ENCODE results near the gene MICU1.
"Not testable (repeated sequence)": the region's sequence is repeated elsewhere in the genome, so short reads cannot be mapped to it uniquely, and the experiment has no call there.

Gene MICU1

GRCh38 chr10:72331575-72332422 lies 294.1 kb downstream of the MICU1 start:
- DNase-seq (ENCODE audit: low read depth in 1 of 2, low spot score in 1 of 2): peak; percentile 68 to 76

- no peak for DNase-seq (ENCODE audit: low read depth in 1 of 2, low spot score in 1 of 2)
Observed at GRCh38 chr10:72330069-72330426, 295.8 kb downstream of the MICU1 start.

DNA sequence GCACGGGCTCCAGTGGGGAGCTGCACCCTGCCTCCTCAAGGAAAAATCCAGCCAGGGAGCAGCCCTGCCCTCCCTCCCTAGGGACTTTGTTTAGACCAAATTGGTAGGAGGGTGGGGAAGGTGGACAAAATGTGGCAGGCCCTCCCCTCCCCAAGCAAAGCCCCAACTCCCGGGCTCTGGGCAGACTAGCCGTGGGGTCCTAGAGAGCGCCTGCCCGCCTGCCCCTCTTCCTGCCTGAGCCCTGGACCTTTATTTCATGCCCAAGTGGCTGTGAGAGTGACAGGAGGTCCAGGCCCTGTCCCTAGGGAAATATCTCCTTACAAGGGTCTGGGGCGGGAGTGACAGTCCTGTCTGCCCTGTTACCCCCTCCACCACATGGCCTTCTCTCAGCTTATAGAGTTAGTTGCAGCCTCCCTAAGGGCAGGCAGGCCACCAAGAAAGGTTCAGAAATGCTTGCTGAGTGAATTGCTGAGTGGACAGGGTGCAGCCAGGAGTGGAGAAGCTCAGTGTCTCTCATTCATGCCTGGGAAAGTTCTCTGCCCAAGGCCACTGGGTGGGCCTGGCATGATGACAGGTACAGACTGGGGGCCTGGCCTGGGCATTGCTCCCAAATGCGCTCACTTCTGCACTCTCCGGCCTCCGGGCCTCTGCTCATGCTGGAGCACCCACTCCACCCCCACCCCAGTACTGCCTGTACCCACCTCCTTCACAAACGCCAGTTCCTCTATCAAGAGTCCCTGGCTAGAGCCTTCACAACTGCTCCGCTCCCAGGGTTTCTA lies 296.4 kb downstream of the MICU1 start:
- no peak for DNase-seq (ENCODE audit: low read depth in 1 of 2, low spot score in 1 of 2)

GRCh38 chr10:72328829-72329204 lies 297.1 kb downstream of the MICU1 start:
- no peak for DNase-seq (ENCODE audit: low read depth in 1 of 2, low spot score in 1 of 2)

- DNase-seq (ENCODE audit: low read depth in 1 of 2, low spot score in 1 of 2): no peak
Observed at GRCh38 chr10:72328045-72328828, 297.6 kb downstream of the MICU1 start.

DNA sequence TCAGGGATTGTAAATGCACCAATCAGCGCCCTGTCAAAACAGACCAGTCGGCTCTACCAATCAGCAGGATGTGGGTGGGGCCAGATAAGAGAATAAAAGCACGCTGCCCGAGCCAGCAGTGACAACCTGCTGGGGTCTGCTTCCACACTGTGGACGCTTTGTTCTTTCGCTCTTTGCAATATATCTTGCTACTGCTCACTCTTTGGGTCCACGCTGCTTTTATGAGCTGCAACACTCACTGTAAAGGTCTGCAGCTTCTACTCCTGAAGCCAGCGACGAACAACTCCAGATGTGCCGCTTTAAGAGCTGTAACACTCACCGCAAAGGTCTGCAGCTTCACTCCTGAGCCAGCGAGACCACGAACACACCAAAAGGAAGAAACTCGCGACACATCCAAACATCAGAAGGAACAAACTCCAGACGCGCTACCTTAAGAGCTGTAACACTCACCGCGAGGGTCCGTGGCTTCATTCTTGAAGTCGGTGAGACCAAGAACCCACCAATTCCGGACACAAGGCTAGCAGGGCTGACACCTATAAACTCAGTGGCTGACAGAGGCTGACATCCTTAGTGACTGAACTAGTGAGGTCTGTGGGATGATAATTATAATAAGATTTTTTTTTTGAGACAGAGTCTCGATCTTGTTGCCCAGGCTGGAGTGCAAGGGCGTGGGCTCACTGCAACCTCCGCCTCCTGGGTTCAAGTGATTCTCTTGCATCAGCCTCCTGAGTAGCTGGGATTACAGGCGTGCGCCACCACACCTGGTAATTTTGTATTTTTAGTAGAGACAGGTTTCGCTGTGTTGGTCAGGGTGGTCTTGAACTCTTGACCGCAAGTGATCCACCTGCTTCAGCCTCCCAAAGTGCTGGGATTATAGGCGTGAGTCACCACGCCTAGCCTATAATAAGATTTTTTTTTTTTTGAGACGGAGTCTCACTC lies 298.9 kb downstream of the MICU1 start:
- DNase-seq (ENCODE audit: low read depth in 1 of 2, low spot score in 1 of 2): peak in 1 of 2 donors; percentile 69

- not testable (repeated sequence) for DNase-seq (ENCODE audit: low read depth in 1 of 2, low spot score in 1 of 2)
Observed at GRCh38 chr10:72325243-72326175, 300.4 kb downstream of the MICU1 start.

DNA sequence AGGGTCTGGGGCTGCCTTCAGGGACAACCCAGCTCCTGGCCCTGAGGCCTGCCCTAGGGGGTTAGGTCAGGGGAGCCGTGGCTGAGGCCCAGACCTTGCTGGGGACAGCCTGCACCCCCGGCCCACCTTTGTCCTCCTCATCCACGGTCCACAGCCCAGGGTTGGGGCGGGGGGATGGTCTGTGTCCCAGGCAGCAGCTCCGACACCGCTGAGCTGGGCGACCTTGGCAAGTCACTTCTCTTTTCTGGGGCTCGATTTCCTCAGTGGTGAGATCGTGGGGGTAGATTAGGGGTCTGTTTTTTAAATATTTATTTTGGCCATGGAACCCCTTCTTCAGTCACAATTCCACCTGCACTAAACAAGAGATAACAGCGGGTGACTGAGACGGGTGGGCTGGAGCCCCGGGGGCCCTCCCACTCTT lies 302.1 kb downstream of the MICU1 start:
- no peak for DNase-seq (ENCODE audit: low read depth in 1 of 2, low spot score in 1 of 2)

DNA sequence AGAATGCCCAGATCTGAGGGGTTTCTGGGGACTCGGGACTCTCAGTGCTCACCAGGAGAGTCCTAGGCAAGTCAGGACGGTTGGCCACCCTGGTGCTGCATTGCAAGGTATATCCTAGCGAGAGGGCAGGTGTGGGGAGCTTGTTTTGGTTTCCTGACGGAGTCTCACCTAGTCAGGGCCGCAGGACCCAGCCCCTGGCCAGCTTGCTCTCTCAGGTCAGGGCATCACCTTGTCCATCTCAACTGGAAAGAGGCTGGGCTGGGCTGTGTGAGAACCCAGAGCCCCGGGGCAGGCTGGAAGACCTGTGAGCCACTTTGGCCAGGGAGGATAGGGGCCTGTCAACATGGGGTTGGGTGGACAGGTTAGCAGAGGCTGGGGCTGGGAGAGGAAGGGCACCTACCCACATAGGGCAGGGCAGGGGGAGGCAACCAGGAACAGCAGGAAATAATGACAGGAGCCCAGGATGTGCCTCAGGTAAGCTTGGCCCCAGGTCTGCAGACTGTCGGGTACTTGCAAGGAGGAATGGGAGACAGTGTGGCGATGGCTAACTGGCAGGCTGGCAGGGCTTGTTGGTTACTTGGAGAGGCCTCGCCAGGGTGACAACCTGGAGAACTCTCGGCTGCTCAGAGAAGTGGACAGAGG lies 302.6 kb downstream of the MICU1 start:
- DNase-seq (ENCODE audit: low read depth in 1 of 2, low spot score in 1 of 2): no peak

- peak in 1 of 2 donors; percentile 62 for DNase-seq (ENCODE audit: low read depth in 1 of 2, low spot score in 1 of 2)
Observed at GRCh38 chr10:72322280-72323058, 303.4 kb downstream of the MICU1 start.

DNA sequence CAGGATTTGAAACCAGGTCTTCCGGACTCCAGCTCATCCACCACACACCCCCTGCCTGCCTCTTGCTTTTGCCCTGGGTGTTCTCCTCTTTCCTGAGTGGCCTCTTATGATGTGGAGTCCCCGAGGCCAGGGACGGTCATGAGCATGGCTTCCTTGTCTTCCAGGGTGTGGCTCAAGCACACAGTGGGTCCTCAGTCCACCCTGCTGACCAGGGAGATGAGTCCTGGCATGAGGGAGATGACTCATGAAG lies 303.9 kb downstream of the MICU1 start:
- DNase-seq (ENCODE audit: low read depth in 1 of 2, low spot score in 1 of 2): no peak

DNA sequence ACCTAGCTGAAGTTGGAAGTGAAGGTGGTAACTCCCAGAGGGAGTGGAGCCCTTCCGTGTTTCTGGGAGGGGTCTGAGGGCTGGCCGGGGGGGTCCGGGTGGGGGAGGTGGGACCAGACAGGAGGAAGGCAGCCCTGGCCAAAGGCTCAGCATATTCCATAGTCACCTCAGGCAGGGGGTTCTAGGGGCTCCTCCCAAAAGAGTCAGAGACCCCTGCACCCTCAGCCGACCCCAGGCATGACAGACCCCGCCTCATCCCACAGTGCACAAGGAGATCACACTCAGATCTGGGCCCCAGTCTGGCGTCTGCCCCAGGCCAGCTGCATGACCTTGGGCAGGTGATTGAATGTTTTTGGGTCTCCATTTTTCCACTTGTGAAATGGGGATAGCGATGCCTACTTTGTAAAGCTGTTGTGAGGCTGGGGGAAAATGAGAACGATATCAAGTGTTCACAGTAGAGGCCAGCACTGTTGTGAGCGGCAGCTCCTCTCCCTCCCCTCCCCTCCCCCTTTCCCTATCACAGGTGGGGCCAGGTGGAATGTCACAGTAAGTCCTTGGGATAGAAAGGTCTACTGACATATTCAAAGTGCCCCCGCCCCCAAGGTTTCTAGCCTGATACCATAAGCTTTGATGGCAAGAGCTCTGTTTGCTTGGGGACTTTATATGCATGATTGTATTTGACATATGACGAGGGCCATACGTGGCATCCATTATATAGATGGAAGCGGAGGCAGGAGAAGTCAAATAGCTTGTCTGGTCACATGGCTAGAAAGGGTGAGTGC lies 304.4 kb downstream of the MICU1 start:
- no peak for DNase-seq (ENCODE audit: low read depth in 1 of 2, low spot score in 1 of 2)

DNA sequence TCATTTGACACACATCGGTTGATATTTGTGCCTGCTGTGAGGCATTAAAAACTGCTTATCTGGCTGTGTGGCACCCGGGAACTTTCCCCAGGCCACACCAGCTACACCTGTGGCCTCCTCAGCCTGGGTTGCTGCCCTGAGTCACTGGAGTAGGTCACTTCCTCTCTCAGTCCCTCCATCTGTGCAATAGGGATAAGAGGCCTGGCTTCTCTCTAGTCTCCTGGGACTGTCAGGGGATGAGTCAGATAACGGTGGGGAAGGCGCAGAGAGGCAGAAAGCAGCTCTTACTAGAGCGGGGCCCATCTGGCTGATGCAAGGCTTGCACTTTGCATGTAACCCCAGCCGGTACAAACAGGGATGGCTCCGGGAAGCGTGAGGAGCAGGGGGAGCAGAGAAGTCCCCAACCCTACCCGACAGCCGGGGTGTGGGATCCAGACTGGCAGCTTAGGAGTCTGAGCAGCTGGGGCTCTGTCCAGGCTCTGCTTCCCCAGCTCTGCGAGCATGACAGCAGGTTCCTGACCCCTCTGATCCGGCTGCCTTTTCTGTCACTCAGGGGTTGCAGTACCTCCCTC lies 305.1 kb downstream of the MICU1 start:
- peak in 1 of 2 donors; percentile 81 for DNase-seq (ENCODE audit: low read depth in 1 of 2, low spot score in 1 of 2)

GRCh38 chr10:72319416-72320254 lies 306.2 kb downstream of the MICU1 start:
- DNase-seq (ENCODE audit: low read depth in 1 of 2, low spot score in 1 of 2): peak; percentile 78 to 83

DNA sequence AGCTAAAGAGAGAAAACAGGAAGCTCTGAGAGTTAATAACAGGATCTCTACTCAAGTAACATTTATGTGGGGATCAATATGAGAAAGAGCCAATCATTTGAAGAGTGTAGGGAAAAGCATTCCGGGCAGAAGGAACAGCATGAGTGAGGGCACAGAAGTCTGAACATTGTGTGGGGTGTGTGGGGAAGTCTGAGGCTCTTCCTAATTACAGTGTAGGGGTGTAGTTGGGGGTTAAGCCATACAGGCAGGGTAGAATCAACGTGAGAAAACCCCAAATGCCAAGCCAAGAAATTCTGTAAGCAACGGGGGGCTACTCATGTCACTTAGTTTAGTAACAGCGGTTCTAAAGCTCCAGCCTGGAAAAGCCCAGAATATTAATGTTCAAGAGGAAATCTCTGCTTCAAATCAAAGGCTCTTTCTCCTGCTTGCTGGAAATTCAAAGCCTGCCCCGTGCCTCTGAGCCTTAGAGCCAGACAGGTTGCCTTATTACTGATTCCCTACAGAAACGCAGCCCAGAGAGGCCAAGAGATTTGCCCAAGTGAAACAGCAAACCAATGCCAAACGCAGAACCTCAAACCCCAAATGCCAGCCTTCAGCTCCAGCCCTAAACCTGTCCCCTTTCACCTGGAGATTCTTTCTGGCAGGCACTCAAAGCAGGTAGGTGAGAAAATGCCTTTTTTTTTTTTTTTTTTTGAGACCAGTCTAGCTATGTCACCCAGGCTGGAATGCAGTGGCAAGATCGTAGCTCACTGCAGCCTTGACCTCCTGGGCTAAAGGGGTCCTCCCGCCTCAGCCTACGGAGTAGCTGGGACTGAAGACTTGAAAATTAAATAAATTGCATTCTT lies 307.2 kb downstream of the MICU1 start:
- no peak for DNase-seq (ENCODE audit: low read depth in 1 of 2, low spot score in 1 of 2)
